Epithelial cell of proximal tubule (primary cell): ENCODE results near the gene ZNF737. TPM values are rescaled to one million over a fixed set of nuclear protein-coding genes. Genes with fewer than 3 reads are reported as not detected.
"Not testable (repeated sequence)": the region's sequence is repeated elsewhere in the genome, so short reads cannot be mapped to it uniquely, and the experiment has no call there.

Experiments used
- DNase-seq: peaks from one replicate; pipeline ENCODE4 v3.0.0-alpha.2; 2011; ENCODE audit warnings: low read depth
- H3K4me3 ChIP-seq: 2 replicates; pipeline ENCODE4 v1.5.1; 2011; ENCODE audit warnings: low read depth, mild to moderate bottlenecking, low read length
- total RNA-seq: library from RNA; depleted of rRNA; stranded (reverse); fragments of >200 nt; gene quantifications from 2 replicates; pipeline ENCODE4 v1.2.3, GENCODE V29; 2015
- TF ChIP-seq, protein P1 (sequence below): conservative IDR thresholded peaks from 2 replicates; pipeline ENCODE4 v1.5.1; 2012; ENCODE audit warnings: low read depth, mild to moderate bottlenecking, low read length

The ZNF737 gene
- total RNA-seq = 6.2 and 11.1 TPM in 2 replicates

DNA sequence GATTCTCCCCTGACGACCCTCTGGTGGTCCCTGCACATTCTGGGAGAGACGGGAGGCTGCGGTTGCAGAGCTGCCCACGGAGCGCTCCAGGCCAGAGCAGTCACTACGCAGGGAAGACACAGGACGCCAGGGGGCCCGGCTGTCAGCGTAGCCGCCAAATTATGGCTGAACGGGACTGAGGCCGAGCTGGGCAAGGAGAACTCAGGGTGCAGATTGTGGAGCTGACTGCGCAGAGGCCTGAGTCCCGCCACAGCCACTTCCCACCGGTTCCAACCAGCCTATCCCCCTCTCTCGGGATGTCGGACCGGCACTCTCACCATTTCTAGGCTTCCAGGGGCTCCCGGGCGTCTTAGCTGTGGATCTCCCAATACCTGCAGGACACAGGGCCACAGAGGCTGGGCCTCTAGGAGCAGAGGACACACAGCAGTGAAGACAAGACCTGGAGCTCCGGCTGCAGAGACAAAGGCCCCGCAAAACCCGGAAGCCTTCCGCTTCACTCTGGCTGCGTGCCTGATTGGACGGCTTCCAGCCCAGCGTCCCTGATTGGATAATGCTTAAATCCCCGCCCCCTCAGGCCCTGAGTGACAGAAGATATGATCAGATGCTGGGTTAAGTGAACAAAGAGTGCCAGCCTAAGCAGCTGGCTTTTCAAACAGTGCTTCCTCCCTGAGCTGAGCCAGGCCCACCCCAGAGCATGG lies at the start of gene ZNF737:
Gene ZNF737, minus strand, starts transcription at position 461 of the 698 bp plus-strand sequence. Its CDS starts 141 bp downstream, at position 320.
- peak; percentile 82 for DNase-seq
- H3K4me3 ChIP-seq = peak within 1 kb of the TSS; percentile 85
- TF ChIP-seq, protein P1, sequence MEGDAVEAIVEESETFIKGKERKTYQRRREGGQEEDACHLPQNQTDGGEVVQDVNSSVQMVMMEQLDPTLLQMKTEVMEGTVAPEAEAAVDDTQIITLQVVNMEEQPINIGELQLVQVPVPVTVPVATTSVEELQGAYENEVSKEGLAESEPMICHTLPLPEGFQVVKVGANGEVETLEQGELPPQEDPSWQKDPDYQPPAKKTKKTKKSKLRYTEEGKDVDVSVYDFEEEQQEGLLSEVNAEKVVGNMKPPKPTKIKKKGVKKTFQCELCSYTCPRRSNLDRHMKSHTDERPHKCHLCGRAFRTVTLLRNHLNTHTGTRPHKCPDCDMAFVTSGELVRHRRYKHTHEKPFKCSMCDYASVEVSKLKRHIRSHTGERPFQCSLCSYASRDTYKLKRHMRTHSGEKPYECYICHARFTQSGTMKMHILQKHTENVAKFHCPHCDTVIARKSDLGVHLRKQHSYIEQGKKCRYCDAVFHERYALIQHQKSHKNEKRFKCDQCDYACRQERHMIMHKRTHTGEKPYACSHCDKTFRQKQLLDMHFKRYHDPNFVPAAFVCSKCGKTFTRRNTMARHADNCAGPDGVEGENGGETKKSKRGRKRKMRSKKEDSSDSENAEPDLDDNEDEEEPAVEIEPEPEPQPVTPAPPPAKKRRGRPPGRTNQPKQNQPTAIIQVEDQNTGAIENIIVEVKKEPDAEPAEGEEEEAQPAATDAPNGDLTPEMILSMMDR = peak; percentile 42

DNA sequence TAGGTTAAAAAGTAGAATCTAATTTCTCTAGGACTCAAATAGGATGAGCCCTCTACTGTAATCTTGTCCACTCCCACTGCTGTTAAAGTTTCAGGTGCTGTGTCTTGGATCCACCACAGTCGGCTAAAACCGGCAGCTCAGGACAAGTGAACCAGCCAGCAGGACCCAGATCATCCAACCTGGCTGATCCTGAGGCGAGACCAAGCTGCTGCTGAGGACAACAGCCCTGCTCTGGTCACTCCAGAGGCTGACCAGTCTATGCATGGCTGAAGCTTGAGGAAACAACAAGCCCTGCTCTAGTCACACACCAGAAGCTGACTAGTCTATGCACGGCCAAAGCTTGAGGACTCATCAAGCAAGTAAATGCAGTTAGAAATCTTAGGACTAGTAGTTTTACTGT lies 49.4 kb upstream of the ZNF737 start:
- not testable (repeated sequence) for H3K4me3 ChIP-seq

DNA sequence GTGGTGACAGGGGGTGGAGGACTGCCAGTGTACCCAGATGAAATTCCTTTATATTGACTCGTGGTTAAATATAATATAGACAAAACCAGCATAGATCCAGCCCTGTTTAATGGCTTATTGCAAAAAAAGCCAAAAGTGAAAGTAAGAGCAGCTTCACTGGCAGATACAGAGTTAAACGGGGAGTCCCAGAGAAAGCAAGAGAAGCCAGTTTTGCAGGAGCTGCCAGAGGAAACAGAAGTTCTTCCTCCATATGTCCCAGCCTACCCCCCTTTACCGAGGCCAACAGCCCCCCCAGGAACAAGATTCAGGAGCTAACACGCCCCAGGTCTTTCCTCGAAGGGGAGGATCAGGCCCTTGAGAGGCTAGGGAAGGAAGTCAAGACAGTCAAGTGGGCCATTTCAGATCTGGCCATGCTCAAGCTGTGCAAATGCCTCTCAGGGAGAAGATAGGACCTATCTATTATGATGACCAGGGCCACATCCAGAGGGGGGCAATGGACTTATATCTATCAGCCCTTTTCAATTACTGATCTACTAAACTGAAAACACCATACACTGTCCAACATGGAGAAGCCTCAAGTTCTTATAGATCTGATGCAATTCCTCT lies 47.2 kb upstream of the ZNF737 start:
- H3K4me3 ChIP-seq = no peak overlapping the region
- TF ChIP-seq, protein P1 = no peak
- no peak for DNase-seq

More for the DNA sequence above, 49.4 kb upstream of the ZNF737 start:
- DNase-seq = not testable (repeated sequence)

DNA sequence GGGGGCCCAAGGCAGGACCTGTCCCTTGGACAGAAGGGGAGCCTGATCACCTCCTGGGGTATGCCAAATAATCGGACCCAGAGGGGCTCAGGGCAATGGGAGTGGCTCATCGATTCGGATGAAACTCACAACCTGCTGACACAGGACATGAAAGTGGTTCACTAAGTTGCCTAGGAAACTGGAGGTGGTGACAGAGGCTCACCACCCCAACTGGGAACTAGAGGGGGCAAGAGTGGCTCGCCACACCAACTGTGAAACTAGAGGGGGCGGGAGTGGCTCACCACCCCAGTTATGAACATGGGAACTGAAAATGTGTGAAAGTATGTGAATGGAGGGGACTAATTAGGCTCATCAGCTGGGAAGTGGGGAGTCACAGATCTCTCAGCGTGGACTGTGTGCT lies 46.3 kb upstream of the ZNF737 start:
- TF ChIP-seq, protein P1 = no peak

DNA sequence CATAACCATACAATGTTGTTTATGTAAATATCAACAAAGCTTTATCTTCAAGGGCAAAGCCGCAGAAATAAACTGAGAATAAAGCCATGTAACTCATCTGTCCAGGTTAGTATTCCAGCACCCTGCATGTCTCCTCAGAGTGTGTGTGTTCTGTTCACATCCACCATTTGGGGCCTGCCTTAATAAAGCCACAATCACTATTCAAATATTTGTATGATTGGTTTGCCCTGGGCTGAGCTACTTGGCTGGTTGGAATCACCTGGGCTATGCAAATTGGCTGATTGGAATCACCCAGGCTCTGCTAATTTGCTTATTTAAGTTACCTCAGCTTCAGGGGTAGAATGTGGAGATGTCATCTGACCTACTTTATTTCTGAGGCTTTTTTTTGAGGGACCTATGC lies 42.4 kb upstream of the ZNF737 start:
- TF ChIP-seq, protein P1 = no peak
- DNase-seq = no peak
- H3K4me3 ChIP-seq = no peak overlapping the region

More for the DNA sequence above, 46.3 kb upstream of the ZNF737 start:
- DNase-seq = no peak
- no peak overlapping the region for H3K4me3 ChIP-seq

DNA sequence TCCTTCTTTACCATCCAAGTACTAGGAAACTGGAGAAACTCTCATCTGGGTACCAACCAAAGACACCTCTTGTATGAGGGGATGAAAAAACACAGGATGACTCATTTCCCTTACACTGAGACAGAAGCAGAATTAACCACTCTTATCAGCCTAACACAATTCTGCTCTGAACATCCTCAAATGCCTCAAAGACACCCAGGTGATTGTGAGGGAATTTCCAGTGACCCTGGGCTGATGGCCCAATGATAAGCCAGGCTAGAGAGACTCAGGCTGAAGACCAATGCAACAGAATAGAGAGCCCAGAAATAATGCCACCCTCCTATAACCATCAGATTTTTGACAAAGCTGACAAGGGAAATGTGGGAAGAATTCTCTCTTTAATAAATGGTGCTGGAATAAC lies 7.0 kb downstream of the ZNF737 start:
- TF ChIP-seq, protein P1 = no peak
- H3K4me3 ChIP-seq = no peak overlapping the region
- no peak for DNase-seq

DNA sequence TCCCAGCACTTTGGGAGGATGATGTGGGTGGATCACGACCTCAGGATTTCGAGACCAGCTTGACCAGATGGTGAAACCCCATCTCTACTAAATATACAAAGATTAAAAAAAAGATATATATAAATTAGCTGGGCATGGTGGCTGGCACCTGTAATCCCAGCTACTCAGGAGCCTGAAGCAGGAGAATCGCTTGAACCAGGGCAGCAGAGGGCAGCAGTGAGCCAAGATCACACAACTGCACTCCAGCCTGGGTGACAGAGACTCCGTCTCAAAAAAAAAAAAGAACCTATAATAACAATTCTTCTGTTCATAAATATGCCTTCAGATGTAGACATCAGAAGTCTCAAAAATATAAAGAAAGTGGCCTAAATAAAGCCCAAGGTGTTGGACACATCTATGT lies 7.6 kb downstream of the ZNF737 start:
- TF ChIP-seq, protein P1 = no peak
- no peak for DNase-seq
- H3K4me3 ChIP-seq = no peak overlapping the region

DNA sequence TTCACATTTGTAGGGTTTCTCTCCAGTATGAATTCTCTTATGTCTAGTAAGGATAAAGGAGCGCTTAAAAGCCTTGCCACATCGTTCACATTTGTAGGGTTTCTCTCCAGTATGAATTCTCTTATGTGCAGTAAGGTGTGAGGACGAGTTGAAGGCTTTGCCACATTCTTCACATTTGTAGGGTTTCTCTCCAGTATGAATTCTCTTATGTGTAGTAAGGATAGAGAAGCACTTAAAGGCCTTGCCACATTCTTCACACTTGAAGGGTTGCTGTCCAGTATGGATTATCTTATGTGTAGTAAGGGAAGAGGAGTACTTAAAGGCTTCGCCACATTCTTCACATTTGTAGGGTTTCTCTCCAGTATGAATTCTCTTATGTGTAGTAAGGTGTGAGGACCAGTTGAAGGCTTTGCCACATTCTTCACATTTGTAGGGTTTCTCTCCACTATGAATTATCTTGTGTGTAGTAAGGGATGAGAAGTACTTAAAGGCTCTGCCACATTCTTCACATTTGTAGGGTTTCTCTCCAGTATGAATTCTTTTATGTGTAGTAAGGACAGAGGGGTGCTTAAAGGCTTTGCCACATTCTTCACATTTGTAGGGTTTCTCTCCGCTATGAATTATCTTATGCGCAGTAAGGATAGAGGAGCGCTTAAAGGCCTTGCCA lies 20.8 kb downstream of the ZNF737 start:
- not testable (repeated sequence) for DNase-seq, H3K4me3 ChIP-seq

DNA sequence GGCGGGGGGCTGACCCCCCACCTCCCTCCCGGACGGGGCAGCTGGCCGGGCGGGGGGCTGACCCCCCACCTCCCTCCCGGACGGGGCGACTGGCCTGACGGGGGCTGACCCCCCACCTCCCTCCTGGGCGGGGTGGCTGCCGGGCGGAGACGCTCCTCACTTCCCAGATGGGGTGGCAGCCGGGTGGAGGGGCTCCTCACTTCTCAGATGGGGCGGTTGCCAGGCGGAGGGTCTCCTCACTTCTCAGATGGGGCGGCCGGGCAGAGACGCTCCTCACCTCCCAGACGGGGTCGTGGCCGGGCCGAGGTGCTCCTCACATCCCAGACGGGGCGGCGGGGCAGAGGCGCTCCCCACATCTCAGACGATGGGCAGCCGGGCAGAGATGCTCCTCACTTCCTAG lies 35.3 kb downstream of the ZNF737 start:
- not testable (repeated sequence) for DNase-seq, H3K4me3 ChIP-seq
